IMR-90 (cell line): ENCODE measurements around the gene SEMA5A. TPM values are rescaled to one million over a fixed set of nuclear protein-coding genes. Genes with fewer than 3 reads are reported as not detected.

Experiments
- ATAC-seq: fragments of 200-7000 bp; cut with Tn5 transposase; 2 replicates; pipeline ENCODE4 v1.9.1; 2020; ENCODE audit warnings: low read depth, mild to moderate bottlenecking, moderate library complexity
- BruUV-seq: library from RNA; stranded (reverse); fragments of 400-500 nt; replicated peaks from 2 replicates; lab custom pipeline; 2021; lab: Mats Ljungman, UMichigan
- CTCF ChIA-PET: fragments of 300-600 bp; formaldehyde crosslinking; extraction: SDS; loops from one replicate; lab custom pipeline; 2021; ENCODE audit warnings: antibody characterized with exemption; lab: Yijun Ruan, JAX
- POLR2A ChIA-PET: fragments of 300-600 bp; sonication (Branson Sonifier 250); formaldehyde crosslinking; loops from one replicate; lab custom pipeline; 2022; ENCODE audit warnings: antibody characterized with exemption; ENCODE audit not compliant: unreplicated experiment; lab: Charles Lee
- DNase-seq: peaks from one replicate; pipeline ENCODE4 v3.0.0; 2013
- H2AFZ ChIP-seq: replicated peaks from 2 replicates; pipeline ENCODE3; 2013; ENCODE audit warnings: low read length, mild to moderate bottlenecking; ENCODE audit not compliant: poor library complexity
- H2AK5ac ChIP-seq: 2 replicates; pipeline ENCODE4 v1.6.1; 2013; ENCODE audit warnings: low read depth, low read length, inconsistent platforms
- H2AK9ac ChIP-seq: replicated peaks from 2 replicates; pipeline ENCODE3; 2013; ENCODE audit warnings: mild to moderate bottlenecking, low read depth, low read length, moderate library complexity; ENCODE audit not compliant: poor library complexity
- H2BK120ac ChIP-seq: 2 replicates; pipeline ENCODE4 v1.6.1; 2013; ENCODE audit warnings: low read depth, low read length, inconsistent platforms
- H2BK15ac ChIP-seq: 3 replicates; pipeline ENCODE4 v1.6.1; 2013; ENCODE audit warnings: low read depth, low read length, inconsistent platforms
- H2BK20ac ChIP-seq: 2 replicates; pipeline ENCODE4 v1.6.1; 2013; ENCODE audit warnings: low read depth, mild to moderate bottlenecking, inconsistent platforms, low read length, moderate library complexity
- H2BK5ac ChIP-seq: 2 replicates; pipeline ENCODE4 v1.6.1; 2013; ENCODE audit warnings: mild to moderate bottlenecking, low read depth, low read length, inconsistent platforms; ENCODE audit not compliant: poor library complexity, severe bottlenecking
- H3K14ac ChIP-seq: replicated peaks from 2 replicates; pipeline ENCODE4 v1.6.1; 2013; ENCODE audit warnings: low read depth, low read length, inconsistent platforms
- H3K18ac ChIP-seq: 2 replicates; pipeline ENCODE4 v1.6.1; 2013; ENCODE audit warnings: low read depth, low read length, control low read depth
- H3K23ac ChIP-seq: 2 replicates; pipeline ENCODE4 v1.6.1; 2013; ENCODE audit warnings: low read depth, low read length, inconsistent platforms
- H3K27ac ChIP-seq: 2 replicates; pipeline ENCODE4 v1.5.1; 2013; ENCODE audit warnings: mild to moderate bottlenecking, control low read depth, low read length; ENCODE audit not compliant: insufficient read depth
- H3K27me3 ChIP-seq: 2 replicates; pipeline ENCODE4 v1.6.1; 2013; ENCODE audit warnings: low read length; ENCODE audit not compliant: control insufficient read depth, insufficient read depth
- H3K36me3 ChIP-seq: 2 replicates; pipeline ENCODE4 v1.6.1; 2013; ENCODE audit warnings: low read length, mixed read lengths; ENCODE audit not compliant: control insufficient read depth, insufficient read depth
- H3K4ac ChIP-seq: 2 replicates; pipeline ENCODE4 v1.6.1; 2013; ENCODE audit warnings: low read depth, low read length, inconsistent platforms
- H3K4me1 ChIP-seq: 2 replicates; pipeline ENCODE4 v1.6.1; 2013; ENCODE audit warnings: low read length, mixed read lengths; ENCODE audit not compliant: control insufficient read depth, insufficient read depth
- H3K4me2 ChIP-seq: 2 replicates; pipeline ENCODE4 v1.6.1; 2013; ENCODE audit warnings: low read depth, mild to moderate bottlenecking, control low read depth, low read length, moderate library complexity
- H3K4me3 ChIP-seq: 2 replicates; pipeline ENCODE4 v1.5.1; 2013; ENCODE audit warnings: low read depth, mild to moderate bottlenecking, control low read depth, low read length, moderate library complexity; ENCODE audit not compliant: insufficient read depth
- H3K56ac ChIP-seq: 2 replicates; pipeline ENCODE4 v1.6.1; 2013; ENCODE audit warnings: low read length, inconsistent platforms; ENCODE audit not compliant: insufficient read depth; ENCODE audit errors: extremely low read depth
- H3K79me1 ChIP-seq, 2 experiments: 2 replicates each; pipeline ENCODE4 v1.6.1; 2013; ENCODE audit warnings: low read length in 2 of 2, inconsistent platforms in 1 of 2, low read depth in 1 of 2
- H3K9ac ChIP-seq: 2 replicates; pipeline ENCODE4 v1.6.1; 2013; ENCODE audit warnings: low read depth, low read length, control low read depth
- H3K9me1 ChIP-seq: 2 replicates; pipeline ENCODE4 v1.6.1; 2013; ENCODE audit warnings: low read length, inconsistent platforms; ENCODE audit not compliant: insufficient read depth
- H3K9me3 ChIP-seq: 2 replicates; pipeline ENCODE4 v1.6.1; 2013; ENCODE audit warnings: low read length; ENCODE audit not compliant: control insufficient read depth, insufficient read depth
- H4K20me1 ChIP-seq: 2 replicates; pipeline ENCODE4 v1.6.1; 2013; ENCODE audit warnings: low read length, inconsistent platforms; ENCODE audit not compliant: insufficient read depth
- H4K5ac ChIP-seq: 2 replicates; pipeline ENCODE4 v1.6.1; 2013; ENCODE audit warnings: mild to moderate bottlenecking, low read depth, low read length, control low read depth
- H4K8ac ChIP-seq, 2 experiments: 2 replicates each; pipeline ENCODE4 v1.6.1; 2013; ENCODE audit warnings: low read depth in 2 of 2, low read length in 2 of 2, control low read depth in 1 of 2, inconsistent platforms in 1 of 2
- H4K91ac ChIP-seq: 2 replicates; pipeline ENCODE4 v1.6.1; 2013; ENCODE audit warnings: low read depth, low read length, inconsistent platforms; ENCODE audit not compliant: insufficient read depth
- CEBPB ChIP-seq: IDR thresholded peaks from 2 replicates; pipeline ENCODE4 v1.6.1; 2012; ENCODE audit warnings: low read depth, low read length, improper control_type of control experiment
- MAZ ChIP-seq: IDR thresholded peaks from 2 replicates; pipeline ENCODE4 v1.6.1; 2012; ENCODE audit warnings: low read depth, mild to moderate bottlenecking, low read length, improper control_type of control experiment, moderate library complexity, borderline replicate concordance
- MXI1 ChIP-seq: IDR thresholded peaks from 2 replicates; pipeline ENCODE4 v1.6.1; 2012; ENCODE audit warnings: low read depth, mild to moderate bottlenecking, low read length, moderate library complexity, borderline replicate concordance
- WGBS, 2 experiments: methylation state at CpG; one replicate each; pipeline versions ENCODE4 v1.1.5 to v1.1.7; 2013; ENCODE audit warnings: missing lambda C conversion rate in 2 of 2; ENCODE audit not compliant: insufficient read length in 1 of 2; ENCODE audit errors: extremely low coverage in 2 of 2; 5-methylcytosine and 5-hydroxymethylcytosine counted together
- dilution Hi-C: fragments of 300-500 bp; cut with HindIII; formaldehyde crosslinking; loops from one replicate; pipeline ENCODE4 v1.14.3; 2018; ENCODE audit warnings: low sequenced_read_pairs; ENCODE audit not compliant: unreplicated experiment
- in situ Hi-C: fragments of 300-500 bp; cut with MboI; formaldehyde crosslinking; loops from 3 replicates; pipeline ENCODE4 v1.14.3; 2019; ENCODE audit warnings: low sequenced_read_pairs, inconsistent platforms, mixed read lengths
- intact Hi-C: fragments of 100-400 bp; cut with micrococcal nuclease; formaldehyde crosslinking; loops from 2 replicates; pipeline ENCODE4 v1.10.0; 2022
- polyA plus RNA-seq, 3 experiments: library from polyadenylated mRNA; depleted of rRNA; stranded (reverse); fragments of >200 nt; gene quantifications; 2 replicates each; pipeline ENCODE4 v1.2.3, GENCODE V29; 2012; ENCODE audit warnings: low replicate concordance in 1 of 3
- total RNA-seq: library from RNA; depleted of rRNA; stranded (reverse); fragments of >200 nt; gene quantifications from 2 replicates; pipeline ENCODE4 v1.2.3, GENCODE V29; 2012

Gene SEMA5A
- total and polyA plus RNA-seq, 2 of the 4 experiments (the other 2 are of a cell fraction): 8.2 to 9.9 TPM

DNA sequence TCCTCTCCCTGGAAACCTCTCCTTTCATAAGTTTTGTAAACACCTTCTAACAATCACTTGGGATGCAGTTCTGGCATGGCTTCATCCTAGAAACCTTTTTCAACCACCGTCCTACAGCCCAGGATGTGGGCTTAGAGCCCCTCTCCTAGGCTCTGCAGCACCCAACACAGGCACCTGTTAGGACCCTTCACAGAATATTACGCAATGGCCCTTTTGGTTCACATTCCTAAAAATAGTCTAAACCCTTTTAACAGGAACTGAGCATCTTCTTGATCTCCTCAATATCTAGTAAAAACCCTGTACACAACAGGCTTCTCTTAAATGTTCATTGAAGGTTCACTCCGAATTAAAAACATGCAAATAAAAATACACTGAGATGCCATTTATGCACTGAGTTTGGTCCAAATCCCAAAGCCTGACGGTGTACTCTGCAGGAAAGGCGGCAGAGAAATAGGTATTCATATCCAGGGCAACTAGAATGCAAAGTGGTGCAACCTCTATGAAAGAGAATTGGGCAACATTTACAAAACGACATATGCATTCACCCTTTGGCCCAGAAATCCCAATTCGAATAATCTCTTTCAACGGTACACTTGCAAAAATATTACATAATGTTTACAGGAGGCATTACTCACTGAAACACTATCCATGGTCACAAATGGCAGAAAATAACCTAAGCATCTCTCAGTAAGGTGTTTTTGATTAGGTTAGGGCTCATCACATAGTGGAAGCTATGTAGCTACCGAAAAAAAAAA, 169.3 kb downstream of the SEMA5A start:
- Histone ChIP-seq H3K4ac (no peak overlapping the region), H4K8ac (no peak overlapping the region), H2BK5ac (no peak overlapping the region), H3K14ac (no peak overlapping the region), H3K4me2 (no peak overlapping the region), H3K36me3 (peaks cover 2% of the 10 kb centered on the region; the same call in 1 of the 2 replicates), H2BK120ac (no peak overlapping the region), H3K4me1 (peaks cover 16% of the 10 kb centered on the region), H3K27me3 (no peaks in the 10 kb centered on the region), H3K23ac (no peak overlapping the region), H2BK20ac (no peak overlapping the region), H4K91ac (no peak overlapping the region), H3K4me3 (no peak overlapping the region), H4K5ac (no peak overlapping the region), H3K18ac (no peak overlapping the region), H3K9me3 (no peaks in the 10 kb centered on the region), H3K79me1 (peaks cover 33 to 60% of the 10 kb centered on the region in 2 experiments), H2BK15ac (no peak overlapping the region), H3K56ac (no peak overlapping the region), H2AFZ (no peak overlapping the region), H3K27ac (no peak overlapping the region), H3K9me1 (peaks cover 32% of the 10 kb centered on the region), H3K9ac (no peak overlapping the region), H4K20me1 (peaks cover 15% of the 10 kb centered on the region; the same call in 1 of the 2 replicates), H2AK5ac (no peak overlapping the region), H2AK9ac (no peak overlapping the region)
- intact Hi-C loops: no loop called here
- TF ChIP-seq CEBPB (peak; percentile 86), MXI1 (no peak), MAZ (no peak)
- ATAC-seq: no peak
- ChIA-PET POLR2A (interaction anchor here (0.5 kb wide), 1 partner anchor 158 kb away, joined by 3 read pairs; no protein-coding TSS in a partner anchor), CTCF (interaction anchor here (0.6 to 1.2 kb wide), 3 partner anchors 11 to 531 kb away, joined by 3 to 4 read pairs (median 3); no protein-coding TSS in a partner anchor)
- BruUV-seq: no TSS peak
- in situ Hi-C loops: no loop called here
- dilution Hi-C loops: no loop called here
- peak; percentile 52 for DNase-seq
- WGBS, 2 experiments: 93% methylated on average over 2 of the region's 9 CpGs; no CpG with 5 or more reads in 1 of the 2 experiments
